ENCODE results near the gene NEDD9.

NEDD9 gene

DNA sequence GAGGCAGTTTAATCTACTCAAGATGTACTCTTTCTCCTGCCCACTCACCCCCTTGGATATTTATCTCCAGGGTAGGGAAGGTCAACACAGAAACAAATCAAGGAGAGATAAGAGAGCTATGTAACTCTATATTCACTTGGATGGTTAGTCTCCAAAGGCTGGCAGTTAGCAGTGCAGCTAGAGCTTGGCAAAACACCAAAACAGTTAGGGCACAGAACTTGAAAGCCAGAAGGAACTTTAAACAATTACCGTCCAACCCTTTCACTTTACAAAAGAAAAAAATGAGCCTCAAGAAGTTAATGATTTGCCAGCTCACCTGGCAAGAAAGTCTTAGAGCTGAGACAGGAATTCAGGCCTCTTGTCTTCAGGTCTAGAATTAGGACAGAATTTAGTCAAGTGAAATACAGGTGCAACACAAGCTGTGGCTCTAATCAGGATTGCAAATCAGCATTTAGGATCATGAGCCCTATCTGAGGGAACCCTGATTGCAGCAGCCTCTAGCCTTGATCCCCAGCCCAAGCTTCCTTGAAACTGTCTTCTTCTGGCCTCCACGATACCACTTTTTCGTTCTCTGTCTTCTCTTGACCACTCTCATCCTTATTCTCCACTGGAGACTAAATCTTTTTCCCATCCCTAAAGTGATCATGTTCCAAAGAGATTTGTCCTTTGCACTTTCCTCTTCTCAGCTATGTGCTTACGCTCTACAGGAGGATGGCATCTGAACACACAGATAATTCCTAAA, 14.9 kb downstream of the NEDD9 start:
- no peak for DNase-seq

DNA sequence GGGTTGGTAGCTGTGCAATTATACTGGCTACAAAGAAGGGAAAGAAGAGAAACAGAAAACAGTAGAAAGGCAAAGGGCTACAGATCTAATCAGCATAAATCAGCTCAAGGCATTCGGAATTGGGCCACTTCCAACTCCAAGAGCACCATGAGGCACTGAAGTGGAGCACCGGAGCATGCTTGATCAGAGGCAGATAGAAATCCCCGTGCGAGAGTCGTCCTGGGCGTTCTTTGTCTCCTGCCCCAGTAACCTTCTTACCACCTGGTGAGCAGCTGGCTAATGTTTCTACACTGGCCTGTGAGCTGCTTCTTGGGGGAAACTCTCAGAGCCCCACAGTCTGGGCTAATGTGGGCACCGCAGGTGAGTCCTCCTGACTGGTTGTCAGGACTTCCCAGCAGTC, 16.7 kb downstream of the NEDD9 start:
- DNase-seq, result no peak

DNA sequence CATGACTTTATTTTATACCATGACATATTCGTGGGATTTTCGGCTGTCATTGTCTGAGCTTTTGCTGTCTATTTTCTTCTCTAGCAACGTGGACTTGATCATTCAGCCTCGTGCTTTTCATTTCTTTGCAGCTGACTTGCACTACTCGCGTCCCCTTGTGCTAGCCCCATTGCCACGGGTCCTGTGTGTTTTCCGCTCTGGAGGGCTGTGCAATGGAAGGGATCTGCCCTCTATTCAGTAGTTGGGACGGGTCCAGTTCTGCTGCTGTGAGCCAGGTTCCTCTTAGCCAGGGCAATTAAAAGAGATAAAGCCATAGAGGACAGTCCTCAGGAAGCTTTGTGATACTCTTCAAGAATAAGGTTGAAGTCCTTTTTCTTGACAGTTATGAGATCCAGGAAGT, 17.6 kb downstream of the NEDD9 start:
- DNase-seq, result no peak

DNA sequence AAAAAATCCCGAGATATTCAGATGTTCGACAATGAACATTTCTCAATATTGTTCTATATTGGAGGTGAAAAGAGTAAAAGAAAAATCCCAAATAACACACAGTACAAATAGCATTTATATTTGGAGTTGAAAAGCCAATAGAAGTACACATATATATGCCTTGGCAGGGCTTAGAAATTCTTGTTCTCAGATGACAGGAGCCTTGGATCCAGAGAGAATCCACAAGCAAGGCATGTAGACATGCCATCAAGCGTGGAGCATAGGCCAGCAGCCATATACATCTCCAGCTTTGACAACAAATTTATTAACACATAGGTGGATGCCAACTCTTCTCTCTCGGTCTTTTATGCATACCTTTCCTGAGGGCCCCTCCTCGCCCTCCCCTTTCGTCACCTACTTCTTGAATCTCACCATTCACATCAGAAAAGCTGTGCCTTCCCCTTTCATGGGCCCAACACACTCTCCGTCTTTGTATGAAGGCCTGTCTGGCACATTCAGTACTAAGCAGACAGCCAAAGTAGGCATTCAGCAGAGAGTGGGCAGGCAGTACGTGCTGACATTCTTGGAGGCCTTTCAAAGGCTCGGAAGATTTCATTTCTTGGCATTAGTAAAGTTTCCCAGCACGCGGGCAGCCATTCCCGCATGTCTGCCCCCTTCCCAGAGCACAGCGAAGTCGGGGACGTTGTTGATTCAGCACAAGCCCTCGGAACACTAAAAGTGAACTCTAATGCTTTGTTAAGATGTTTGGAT, 18.2 kb downstream of the NEDD9 start:
- DNase-seq, result no peak

DNA sequence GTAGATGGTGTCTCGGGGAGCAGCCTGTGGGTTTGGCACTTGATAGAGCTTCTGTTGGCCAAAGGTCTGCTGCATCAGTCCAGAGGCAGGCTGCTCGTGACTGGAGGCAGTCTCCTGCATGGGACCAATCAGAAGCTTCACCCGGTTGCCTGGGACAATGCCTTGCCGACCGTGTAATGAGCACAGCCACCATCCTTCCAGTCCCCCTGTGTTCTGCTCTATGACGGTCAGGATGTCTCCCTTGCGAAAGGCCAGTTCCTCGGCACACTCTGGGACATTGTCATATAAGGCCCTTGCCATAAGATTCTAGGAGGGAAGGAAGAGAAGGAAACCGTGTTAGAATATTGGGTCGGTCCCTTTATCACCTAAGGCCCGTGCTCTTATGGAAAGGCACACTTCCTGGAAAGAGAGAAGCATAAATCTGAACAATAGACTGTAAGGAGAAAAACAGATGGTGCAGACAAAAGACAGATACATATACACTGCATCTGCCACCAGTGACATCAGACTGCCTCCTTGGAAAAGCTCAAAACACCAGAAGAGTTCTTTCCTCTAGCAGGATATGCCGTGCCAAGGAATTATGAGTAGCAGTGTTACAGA, 18.9 kb downstream of the NEDD9 start:
- no peak for DNase-seq

DNA sequence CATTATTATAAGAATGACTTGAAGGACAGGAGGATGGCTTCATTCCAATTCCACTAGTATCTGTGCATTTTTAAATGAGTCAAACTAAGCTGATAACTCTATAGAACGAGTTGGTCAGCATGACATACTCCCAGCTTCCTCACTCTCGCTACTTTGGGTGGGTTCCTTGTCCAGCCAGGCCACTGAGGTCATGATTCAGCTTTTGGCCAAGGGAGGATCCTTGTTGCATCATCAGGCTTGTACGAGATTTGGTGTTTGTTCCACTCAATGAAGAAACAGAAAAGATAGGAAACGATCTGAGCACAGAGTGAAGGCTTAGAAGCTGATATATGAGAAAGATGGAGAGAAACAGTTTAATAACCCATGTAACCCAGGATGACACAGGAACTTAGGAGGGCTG, 19.8 kb downstream of the NEDD9 start:
- DNase-seq, result peak; percentile 88

DNA sequence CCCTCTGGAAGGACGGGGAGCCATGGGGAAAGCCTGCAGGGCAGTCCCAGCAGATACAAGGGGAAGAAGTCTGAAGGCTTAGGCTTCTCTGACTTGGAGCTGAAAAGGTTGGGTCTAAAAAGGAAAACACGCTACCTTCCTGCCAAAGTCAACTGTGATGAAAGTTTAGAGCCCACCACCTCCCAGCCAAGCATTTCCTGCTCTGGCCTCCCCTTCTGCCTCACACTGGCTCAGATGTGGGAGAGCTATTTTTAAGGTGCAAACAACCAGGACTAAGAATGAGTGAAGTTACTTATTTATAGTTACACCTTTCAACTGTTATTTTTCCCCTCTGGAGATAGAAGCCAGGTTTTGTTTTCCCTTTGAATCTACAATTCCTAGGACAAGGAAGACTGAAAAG, 21.2 kb downstream of the NEDD9 start:
- DNase-seq, result no peak

DNA sequence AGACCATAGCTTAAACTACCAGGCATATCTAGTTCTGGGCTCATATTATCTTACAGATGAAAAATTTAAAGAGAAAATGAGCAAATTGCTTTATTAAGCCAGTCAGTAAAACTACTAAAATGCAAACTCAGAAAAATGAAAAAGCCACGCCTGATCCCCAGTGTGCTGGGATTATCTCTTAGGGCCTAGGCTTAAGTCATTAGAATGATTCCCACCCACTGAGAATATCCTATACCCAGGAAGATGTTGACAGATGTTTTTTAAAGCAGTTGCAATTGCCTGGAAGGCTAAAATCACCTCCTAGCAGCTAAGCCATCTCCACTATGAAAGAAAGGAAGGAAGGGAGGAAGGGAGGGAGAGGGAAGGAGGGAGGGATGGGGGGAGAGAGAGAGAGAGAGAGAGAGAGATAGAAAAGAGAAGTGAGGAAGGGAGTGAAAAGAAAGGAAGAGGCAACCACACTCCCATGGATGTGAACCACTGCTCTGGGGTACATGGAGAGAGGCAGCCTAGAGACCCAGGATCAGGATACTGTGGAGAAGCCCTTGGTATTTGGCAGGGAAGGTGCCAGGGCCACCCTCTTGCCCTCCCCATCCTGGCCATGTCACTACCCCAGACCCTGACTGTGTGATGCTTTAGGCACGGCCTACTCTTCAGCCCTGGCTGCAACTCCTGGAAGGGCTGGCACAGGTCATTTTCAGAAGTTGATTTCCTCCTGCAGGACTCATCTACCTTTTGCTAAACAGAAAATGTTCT, 21.9 kb downstream of the NEDD9 start:
- no peak for DNase-seq

DNA sequence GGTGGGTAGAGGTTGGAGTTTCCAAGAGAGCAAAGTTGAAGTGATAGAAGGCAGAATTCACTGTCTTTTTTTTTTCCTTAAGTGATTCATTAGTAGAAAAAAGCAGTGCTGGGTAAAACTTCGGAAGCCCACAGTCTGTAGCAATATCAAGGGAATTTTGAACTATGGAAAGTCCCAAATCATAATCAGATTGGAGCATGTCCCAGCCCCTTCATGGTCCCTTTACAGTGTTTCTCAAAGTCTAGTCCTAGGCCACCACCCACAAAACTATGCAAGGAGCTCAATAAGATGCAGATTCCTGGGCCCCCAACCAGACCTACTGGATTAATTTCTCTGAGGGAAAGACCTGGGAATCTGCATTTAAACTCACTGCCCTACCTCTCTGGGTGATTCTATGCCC, 22.6 kb downstream of the NEDD9 start:
- DNase-seq, result no peak

DNA sequence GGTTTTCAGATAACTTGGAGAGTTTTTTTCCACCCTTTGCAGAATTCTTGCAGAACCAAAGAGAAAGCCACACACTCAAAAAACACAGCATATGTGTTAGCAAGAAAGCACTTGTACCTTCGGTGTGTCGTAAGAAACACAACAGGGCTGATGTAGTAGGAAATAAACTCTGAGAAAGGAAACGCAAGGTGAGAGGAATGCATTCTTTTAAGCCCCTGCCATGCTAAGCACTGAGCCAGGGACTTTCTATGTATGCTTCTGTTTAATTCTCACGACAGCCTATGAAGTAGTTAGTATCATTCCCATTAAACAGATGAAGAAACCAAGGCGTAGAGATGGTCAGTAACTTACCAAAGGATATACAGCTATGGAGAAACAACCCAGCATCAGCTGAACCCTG, 23.1 kb downstream of the NEDD9 start:
- no peak for DNase-seq

DNA sequence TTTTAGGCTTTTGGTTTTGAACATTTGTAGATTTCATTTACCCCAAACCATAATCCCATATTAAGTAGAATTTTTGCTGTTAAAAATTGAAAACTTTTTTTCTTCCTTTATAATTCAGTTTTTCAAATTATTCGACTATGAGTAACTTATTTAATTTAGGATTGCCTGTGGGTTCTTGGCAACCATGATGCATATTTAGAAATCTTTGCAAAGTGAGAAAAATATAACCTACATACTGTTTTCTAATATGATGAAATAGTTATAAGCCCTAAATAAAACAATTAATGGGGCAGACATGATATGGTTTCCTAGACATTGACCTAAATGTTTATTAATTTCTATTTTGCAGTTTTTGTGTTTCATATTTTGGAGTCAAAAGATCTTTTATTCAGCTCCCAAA, 23.6 kb downstream of the NEDD9 start:
- no peak for DNase-seq

DNA sequence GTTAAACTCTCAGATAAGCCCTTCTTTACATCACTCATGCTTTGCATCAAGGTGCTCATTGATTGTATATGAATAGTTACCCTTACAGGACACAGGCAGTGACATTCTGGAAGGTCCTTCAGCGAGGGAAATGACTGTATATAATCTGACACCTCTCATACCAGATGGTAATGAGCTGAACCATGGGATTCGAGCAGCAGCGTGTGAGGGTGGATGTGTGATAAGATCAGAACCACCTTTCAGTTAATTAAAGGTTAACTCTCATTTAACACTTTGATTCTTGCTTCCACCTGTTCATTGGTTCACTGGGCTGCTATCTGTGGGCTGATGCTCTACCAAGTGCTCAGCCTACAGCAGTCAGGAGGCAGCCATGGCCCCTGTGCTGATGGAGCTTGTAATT, 24.2 kb downstream of the NEDD9 start:
- DNase-seq, result no peak

DNA sequence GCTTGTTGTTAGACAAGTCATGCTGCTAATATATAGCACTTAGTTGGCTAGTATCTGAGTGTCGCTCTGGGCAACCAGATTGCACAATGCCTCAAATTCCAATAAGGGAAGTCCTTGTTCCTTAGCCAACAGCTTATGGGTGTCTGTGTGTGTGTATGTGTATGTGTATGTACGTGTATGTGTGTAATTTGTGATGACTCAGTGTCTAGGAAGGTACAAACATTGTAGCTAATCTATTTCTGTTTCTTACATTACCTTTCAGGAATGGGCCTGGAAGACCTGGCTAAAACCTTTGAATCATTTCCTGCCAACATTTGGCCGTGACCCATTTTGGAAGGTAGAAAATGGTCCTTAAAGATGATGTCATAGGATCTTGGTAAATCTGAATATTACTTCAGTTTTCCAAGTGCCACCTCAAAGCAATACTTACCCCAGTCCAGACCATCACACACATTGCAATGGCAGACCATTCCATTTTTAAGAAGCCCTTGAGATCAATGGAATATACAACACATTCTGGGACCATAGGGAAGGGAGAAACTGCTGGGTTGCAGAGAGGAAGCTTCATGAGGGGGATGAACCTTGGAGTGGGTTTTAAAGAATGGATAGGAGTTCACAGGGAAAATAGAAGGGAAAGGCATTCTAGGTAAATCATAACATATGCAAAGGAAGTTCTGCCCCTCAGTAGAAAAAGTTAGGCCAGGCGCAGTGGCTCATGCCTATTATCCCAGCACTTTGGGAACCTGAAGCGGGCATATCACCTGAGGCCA, 25.1 kb downstream of the NEDD9 start:
- peak; percentile 99 for DNase-seq

DNA sequence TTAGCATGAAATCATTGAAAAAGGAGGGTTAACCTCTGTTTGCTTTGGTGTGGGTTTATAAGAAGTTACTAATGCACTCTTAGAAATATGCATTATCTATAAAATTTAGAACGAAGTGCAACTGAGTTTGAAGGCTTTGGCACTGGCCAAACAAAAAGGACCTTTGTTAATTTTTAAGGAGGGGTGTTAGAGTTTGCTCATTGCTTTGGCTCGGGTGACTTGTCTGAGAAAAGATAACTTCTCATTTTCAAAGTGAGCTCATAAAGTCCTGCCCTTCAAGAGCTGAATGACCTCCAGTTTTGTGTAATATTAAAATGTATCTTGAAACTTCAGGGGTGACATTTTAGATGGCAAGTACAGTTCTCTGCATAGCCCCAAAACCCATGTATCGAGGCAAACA, 25.9 kb downstream of the NEDD9 start:
- no peak for DNase-seq

DNA sequence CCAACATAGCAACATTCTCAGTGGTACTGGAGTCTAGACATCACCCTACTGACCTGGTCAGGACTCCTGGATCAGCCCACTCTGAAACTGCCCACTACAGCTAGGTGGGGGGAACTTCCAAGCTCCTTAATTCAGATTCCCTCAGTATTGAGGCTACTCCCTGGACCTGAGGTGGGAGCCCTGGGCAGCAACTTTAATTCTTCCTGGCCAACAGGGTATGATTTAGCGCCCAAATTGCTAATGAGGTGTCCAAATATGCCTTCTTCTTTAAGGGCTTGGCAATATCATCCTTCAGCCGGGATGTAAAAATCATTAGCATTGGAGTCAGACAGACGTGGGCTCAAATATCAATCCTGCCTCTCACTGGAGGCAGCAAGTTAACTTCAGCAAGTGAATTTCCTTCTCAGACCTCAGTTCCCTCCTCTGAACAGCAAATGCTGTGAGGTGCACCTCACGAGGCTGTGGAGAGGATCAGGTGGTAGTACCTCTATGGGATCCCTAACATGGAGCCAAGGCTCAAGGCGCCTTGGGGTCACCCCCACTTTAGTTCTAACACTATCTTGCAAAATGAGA, 27.6 kb downstream of the NEDD9 start:
- no peak for DNase-seq

DNA sequence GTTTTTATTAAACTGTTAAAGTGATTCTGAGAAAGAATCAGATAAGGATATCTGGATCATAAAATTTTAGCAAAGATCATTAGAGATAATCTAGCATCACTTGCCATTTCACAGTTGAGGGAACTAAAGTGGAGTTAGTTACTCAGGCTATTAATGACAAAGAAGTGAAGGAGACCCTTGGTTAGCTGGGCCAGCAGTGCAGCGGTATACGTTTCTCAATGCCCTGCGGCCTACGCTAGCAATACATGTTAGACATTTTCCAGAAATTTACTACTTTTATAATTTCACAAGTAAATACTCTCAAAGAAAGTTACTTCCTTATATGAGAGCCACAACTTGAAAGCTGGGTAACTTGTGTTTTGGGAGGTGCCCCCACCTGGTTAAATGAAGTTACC, 28.5 kb downstream of the NEDD9 start:
- DNase-seq, result no peak

DNA sequence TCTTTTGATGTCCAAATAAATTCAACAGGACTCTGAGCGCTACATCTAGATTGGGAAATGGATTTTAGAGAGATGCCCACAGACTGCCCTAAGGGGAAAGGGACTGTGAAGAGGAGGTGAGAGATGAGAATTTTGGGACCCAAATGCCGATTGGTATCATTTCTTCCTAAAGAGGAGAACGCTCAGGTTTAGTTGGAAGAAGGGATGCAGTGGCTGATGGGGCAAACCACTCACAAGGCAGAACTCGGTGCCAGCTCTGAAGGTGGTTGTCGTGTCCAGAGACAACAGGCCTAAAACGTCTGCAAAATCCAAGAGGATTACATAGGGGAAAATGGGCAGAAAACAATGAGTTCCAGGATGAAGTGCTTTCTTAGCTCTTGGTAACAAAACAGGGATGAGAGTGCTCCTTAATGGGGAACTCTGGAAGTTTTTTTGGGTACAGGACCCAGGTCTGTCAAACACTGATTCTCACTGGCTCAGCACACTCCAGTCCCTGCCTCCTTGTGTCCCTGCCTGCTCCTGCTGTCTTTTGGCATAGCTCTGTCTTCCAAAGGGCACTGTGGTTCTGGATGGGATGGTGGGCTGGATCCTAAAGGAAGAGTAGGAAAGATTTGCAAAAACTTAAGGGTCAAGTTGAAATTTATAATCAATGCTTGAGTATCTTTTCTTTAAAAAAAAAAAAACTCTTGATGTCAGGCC, 29.0 kb downstream of the NEDD9 start:
- no peak for DNase-seq

DNA sequence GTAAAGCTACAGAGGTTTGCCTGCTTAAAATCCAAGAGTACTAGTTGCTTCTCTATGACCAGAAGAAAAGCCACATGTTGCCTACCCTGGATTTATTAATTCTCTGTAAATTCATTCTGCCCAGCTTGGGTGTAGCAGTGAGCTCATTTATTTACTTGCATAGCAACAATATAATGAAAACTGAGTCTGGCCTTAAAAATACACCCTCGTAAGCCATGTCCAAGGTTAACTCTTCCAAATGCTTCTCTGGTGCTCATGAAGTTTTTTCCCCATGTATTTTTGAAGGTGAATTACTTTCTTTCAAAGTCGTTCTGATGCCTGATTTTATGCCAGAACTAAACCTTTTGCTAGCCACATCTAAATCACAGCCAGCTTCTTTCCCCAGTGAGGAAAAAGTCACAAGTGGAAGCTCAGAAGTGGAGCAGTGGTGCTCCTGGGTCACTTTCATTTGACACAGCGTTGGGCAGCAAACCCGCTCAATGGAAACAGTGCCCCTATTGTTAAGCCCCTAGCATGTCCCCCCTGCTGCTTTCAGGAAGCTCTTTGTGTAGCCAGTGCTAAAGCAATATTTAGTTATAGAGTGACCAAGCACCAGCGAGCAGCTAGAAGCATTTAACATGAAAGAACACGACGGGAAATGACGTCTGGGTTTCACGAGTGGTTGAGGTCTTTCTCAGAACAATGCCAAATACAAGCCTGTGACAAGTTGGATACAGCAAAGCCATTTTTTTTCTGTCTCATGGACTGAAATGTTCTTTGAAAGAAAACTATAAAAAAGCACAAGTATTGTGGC, 29.8 kb downstream of the NEDD9 start:
- no peak for DNase-seq

DNA sequence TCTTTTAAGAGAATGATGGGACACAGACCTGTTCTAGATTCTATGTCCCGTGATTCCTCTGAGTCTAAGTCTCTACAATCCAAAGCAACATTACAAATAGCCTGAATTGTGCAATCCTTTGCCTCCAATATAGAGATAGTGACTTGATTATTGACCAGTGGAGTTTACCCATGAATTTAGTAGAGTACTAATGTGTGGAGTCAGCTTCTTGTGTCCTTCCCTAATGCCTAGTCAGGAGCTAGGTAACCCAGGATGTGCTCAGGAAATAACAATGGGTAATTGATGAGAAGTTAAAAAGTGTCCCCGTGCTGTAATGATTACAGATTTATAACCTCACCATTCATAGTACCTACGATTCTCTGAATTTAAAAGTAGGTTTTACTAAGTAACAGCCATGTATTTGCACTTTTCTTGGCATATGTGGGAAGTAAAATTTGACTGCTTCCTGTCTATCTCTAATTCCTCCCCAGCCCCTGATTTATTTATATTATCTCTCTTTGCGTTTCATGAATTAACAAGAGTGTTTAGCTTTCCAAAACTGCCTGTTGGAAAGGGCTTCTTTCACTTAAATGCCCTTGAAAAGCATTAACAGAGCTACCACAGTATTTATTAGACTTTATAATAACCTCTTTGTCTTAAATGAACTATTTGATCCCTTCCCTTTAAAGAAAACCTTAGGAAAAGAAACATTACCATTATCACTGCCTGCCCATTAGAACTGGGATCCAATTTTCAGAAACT, 30.5 kb downstream of the NEDD9 start:
- DNase-seq, result no peak

DNA sequence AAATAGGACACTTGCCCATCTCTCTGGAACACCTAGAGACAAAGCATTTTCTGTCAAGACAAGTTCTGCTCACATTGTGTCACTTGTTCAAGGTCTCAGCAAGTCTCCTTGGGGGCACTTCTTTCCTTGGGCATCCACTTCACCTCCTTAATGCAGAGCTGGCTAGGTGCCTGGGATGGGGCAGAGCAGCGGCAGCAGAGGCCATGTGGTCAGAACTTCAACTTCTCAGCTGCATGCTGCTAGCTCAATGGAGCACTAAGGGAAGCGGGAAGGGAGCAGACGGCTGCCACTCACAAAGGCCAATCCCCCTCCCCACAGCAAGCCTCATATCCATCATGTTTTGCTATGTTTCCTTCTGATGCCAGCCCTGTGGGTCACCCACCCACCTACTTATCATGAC, 31.5 kb downstream of the NEDD9 start:
- no peak for DNase-seq
